GM18870 (cell line): ENCODE measurements around the gene LILRB5.
"Not testable (repeated sequence)": the region's sequence is repeated elsewhere in the genome, so short reads cannot be mapped to it uniquely, and the experiment has no call there.

Source experiments
- ATAC-seq: cut with Tn5 transposase; IDR thresholded peaks from one replicate; pipeline ENCODE4 v1.9.1; 2021; ENCODE audit warnings: moderate library complexity; ENCODE audit not compliant: unreplicated experiment

The LILRB5 gene

GRCh38 chr19:54217517-54218247, 39.4 kb downstream of the LILRB5 start:
- not testable (repeated sequence) for ATAC-seq

- no peak for ATAC-seq
Measured at GRCh38 chr19:54216869-54217268, 40.2 kb downstream of the LILRB5 start.

- not testable (repeated sequence) for ATAC-seq
Measured at GRCh38 chr19:54214734-54215133, 42.3 kb downstream of the LILRB5 start.

GRCh38 chr19:54214217-54214616, 42.9 kb downstream of the LILRB5 start:
- ATAC-seq, result not testable (repeated sequence)

- ATAC-seq, result no peak
Measured at GRCh38 chr19:54211235-54211634, 45.8 kb downstream of the LILRB5 start.

GRCh38 chr19:54209811-54210494, 47.1 kb downstream of the LILRB5 start:
- ATAC-seq, result no peak

- no peak for ATAC-seq
Measured at GRCh38 chr19:54209058-54209810, 47.8 kb downstream of the LILRB5 start.

- no peak for ATAC-seq
Measured at GRCh38 chr19:54208784-54209057, 48.4 kb downstream of the LILRB5 start.

- ATAC-seq, result no peak
Measured at GRCh38 chr19:54207983-54208783, 48.9 kb downstream of the LILRB5 start.

GRCh38 chr19:54207676-54207982, 49.4 kb downstream of the LILRB5 start:
- ATAC-seq, result no peak

- not testable (repeated sequence) for ATAC-seq
Measured at GRCh38 chr19:54207193-54207592, 49.9 kb downstream of the LILRB5 start.

GRCh38 chr19:54206831-54207177, 50.3 kb downstream of the LILRB5 start:
- ATAC-seq, result no peak

GRCh38 chr19:54206030-54206830, 50.8 kb downstream of the LILRB5 start:
- ATAC-seq, result no peak

GRCh38 chr19:54204767-54205468, 52.2 kb downstream of the LILRB5 start:
- ATAC-seq, result no peak

- no peak for ATAC-seq
Measured at GRCh38 chr19:54203151-54203611, 53.9 kb downstream of the LILRB5 start.

- no peak for ATAC-seq
Measured at GRCh38 chr19:54201980-54202379, 55.1 kb downstream of the LILRB5 start.

- no peak for ATAC-seq
Measured at GRCh38 chr19:54201172-54201701, 55.8 kb downstream of the LILRB5 start.
